Measurements from ENCODE around the gene LRRC42.
"Not testable (repeated sequence)": the region's sequence is repeated elsewhere in the genome, so short reads cannot be mapped to it uniquely, and the experiment has no call there.

Gene LRRC42

DNA sequence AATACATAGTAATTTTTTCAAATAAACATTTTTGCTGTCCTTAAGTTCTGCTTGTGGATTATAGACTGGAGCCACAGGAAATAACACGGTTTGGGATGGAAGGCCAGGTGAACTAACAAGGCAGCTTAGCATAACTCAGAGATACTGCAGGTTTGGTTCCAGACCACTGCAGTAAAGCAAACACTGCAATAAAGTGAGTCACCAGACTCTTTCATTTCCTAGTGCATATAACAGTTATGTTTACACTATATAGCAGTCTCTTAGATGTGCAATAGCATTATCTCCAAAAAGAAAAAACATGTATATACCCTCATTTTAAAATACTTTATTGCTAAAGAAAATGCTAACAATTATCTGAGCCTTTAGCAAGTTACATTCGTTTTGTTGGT lies 22.0 kb downstream of the LRRC42 start:
- no peak for DNase-seq

GRCh38 chr1:53969323-53969722 lies 23.2 kb downstream of the LRRC42 start:
- DNase-seq, result not testable (repeated sequence)

DNA sequence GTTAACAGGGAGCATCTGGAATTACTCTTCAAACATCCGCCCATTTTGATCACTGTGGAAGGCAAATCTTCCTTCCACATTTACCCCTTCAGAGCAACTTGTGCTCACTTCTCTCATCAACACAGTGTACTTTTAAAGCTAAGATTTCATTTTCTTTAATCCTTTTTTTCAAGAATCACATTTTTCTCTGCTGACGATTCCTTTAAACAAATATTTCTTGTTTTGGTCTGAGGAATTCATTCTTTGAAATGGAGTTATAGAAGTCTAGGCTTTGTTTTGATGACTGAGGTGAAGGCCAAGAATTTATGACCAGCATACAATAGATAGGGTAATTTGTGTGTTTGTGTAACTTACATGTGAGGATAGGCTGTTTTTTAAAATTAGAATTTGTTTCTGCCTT lies 25.6 kb downstream of the LRRC42 start:
- DNase-seq, result no peak

DNA sequence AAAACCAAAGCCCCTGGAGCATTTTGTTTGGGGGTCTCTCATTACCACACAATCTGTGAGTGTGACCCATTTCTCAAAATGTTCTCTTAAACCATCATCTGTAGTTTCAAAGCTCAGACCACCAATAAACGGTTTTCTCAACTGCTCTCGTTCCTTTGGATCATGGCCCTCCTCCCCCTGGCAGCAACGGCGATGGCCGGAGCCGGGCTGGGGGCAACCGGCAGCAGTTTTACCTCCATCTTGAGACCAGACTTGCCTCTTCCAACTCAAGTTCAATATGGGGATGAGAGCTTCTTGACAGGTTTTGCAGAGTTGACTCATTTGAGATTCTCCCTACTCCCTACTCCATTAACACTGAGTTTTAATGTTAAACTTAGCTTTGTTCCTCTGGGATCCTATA lies 29.7 kb downstream of the LRRC42 start:
- no peak for DNase-seq

- no peak for DNase-seq
Measured at GRCh38 chr1:53979712-53980450, 33.7 kb downstream of the LRRC42 start.

GRCh38 chr1:53981220-53981619 lies 35.1 kb downstream of the LRRC42 start:
- DNase-seq, result no peak

DNA sequence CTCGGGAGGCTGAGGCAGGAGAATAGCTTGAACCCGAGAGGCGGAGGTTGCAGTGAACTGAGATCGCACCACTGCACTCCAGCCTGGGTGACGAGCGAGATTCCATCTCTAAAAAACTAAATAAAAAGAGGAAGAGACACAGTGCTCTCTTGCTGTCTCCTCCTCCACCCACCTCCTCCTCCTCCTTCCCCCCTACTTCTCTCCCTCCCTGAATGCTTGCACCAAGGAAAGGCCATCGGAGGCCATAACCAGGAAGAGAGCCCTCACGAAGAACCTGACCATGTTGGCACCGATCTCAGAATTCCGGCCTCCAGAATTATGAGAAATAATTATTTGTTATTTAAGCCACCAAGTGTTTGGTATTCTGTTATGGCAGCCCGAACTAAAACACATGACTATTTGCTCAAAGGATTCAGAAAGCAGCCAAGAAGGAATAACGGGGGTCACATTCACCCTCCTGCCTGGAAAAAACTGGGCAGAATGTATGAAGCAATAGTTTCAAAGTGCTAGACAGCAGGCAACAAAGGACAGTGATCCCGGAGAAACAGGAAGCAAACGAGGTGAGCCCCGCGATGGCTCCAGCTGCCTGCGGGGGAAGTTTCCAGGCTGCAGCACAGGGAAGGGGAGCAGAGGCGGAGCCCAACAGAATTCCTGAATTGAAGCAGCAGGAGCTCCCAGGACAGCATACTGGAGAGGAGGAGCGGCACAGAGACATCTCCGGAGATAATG lies 36.0 kb downstream of the LRRC42 start:
- no peak for DNase-seq

DNA sequence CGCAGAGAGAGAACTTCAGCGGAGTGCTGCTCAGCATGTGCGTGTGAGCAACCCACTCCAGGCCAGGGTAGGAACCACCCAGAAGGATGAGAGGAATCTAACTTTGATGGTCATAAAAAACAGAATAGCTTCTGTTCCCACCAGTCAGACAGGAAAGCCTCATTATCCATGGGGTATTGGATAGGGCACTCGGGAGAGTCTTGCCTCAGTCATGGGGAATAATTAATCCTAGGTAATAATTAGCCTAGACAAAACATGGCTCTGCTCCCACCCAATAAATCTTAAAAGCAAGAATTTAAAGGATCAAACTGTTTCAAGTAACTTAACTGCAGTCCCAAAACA lies 36.6 kb downstream of the LRRC42 start:
- DNase-seq, result no peak

GRCh38 chr1:53984726-53985125 lies 38.6 kb downstream of the LRRC42 start:
- no peak for DNase-seq

- no peak for DNase-seq
Measured at GRCh38 chr1:53986458-53986857, 40.3 kb downstream of the LRRC42 start.

DNA sequence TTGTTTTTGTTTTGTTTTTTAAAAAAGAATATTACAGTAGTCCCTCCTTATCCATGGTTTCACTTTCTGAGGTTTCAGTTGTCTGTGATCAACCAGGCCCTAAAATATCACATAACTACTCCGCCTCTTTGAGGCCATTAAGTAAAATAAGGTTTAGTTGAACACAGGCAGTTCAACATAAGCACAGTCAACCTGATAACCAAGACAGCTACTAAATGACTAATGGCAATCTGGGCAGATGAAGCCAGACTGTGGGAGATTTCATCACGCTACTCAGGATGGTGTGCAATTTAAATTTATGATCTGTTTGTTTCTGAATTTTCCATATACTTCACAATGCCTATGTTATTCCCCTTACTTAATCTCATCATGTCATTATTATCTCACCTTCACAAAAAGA lies 41.7 kb downstream of the LRRC42 start:
- DNase-seq, result no peak

- DNase-seq, result no peak
Measured at GRCh38 chr1:53992085-53992874, 46.1 kb downstream of the LRRC42 start.

DNA sequence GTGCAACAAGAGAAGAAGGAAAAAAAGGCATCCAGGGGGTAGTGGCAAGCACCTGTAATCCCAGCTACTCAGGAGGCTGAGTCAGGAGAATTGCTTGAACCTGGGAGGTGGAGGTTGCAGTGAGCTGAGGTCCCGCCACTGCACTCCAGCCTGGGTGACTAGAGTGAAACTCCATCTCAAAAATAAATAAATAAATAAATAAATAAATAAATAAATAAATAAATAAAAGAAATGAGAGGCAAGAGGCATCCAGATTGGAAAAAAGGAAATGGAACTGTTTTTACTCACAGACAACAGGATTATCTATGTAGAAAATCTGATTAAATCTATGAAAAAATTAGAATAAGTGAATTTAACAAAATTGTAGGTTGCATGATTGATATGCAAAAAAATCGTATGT lies 48.4 kb downstream of the LRRC42 start:
- not testable (repeated sequence) for DNase-seq

DNA sequence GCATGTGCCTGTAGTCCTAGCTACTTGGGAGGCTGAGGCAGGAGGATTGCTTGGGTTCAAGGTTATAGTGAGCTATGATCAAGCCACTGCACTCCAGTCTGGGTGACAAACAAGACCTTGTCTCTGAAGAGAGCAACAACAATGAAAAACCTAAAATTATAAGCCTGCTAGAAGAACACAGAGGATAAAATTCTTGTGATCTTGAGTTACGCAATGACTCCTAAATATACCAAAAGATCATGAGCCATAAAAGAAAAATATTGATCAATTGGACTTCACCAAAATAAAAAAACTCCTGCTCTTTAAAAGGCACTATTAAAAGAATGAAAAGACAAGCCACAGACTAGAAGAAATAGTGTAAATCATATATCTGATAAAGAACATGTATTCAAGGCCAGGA lies 49.5 kb downstream of the LRRC42 start:
- DNase-seq, result no peak

- no peak for DNase-seq
Measured at GRCh38 chr1:53998223-53998622, 52.1 kb downstream of the LRRC42 start.

GRCh38 chr1:53999920-54000319 lies 53.8 kb downstream of the LRRC42 start:
- no peak for DNase-seq

GRCh38 chr1:54001591-54001990 lies 55.4 kb downstream of the LRRC42 start:
- no peak for DNase-seq

DNA sequence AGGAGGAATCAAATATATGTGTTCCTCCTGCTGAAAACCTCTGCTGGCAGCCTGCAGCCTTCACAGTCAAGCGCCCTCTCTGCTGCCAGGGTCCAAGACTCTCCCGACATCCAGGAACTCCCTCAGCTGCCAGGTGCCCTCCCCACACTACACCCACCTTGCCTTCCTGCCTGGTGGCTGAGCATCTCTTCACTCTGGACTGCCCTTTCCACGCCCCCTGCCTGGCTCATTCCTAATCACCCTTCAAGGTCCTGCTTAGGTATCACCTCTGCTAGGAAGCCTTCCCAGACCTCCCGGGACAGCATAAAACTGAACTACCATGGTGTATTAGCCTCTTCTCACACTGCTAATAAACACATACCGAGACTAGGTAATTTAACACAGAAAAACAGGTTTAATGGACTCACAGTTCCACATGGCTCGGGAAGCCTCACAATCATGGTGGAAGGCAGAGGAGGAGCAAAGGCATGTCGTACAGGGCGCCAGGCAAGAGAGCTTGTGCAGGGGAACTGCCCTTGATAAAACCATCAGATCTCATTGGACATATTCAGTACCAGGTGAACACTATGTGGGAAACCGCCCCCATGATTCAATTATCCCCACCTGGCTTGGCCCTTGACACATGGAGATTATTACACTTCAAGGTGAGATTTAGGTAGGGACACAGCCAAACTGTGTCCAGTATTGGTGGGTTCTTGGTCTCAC lies 56.5 kb downstream of the LRRC42 start:
- DNase-seq, result no peak

- no peak for DNase-seq
Measured at GRCh38 chr1:54003249-54003646, 57.1 kb downstream of the LRRC42 start.

- DNase-seq, result not testable (repeated sequence)
Measured at GRCh38 chr1:54003750-54004480, 57.8 kb downstream of the LRRC42 start.

DNA sequence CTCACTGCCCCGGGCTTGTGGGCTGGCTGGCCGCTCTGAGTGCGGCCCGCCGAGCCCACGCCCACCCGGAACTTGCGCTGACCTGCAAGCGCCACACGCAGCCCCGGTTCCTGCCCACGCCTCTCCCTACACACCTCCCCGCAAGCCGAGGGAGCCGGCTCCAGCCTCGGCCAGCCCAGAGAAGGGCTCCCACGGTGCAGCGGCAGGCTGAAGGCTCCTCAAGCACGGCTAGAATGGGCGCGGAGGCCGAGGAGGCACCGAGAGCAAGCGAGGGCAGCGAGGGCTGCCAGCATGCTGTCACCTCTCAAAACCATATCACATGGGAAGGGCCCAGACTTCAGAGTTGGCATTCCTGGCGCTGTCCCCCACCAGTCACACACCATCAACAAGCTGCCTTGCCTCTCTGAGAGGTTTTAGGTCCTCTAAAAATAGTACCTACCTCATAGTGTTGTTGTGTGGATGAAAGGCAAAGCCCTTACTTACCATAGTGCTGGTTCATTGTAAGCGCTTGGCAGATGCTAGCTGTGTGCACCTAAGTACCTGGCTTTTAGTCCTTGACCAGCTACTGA lies 58.4 kb downstream of the LRRC42 start:
- no peak for DNase-seq

DNA sequence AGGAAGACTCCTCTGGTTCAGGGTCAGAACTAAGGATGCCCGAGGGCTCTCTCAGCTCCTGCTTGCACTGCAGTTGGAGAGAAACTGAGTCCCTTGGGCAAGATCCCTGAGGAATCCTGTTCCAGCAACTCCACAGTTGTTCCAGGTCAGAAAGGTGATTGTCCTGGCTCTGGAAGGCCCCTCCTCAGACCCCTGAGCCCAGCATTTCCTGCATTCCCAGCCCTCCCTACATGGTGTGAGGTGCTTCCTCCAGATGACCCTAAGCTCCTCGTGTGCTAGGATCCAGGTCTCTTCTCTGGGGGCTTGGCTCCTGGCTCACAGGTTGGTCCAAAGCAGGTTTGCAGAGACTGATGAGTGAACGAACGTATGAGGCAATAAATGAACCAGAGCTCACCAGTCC lies 60.4 kb downstream of the LRRC42 start:
- no peak for DNase-seq

All from stimulated activated CD4-positive, alpha-beta T cell treated with anti-CD3 and anti-CD28 coated beads, Interleukin-4, amount 100 ng/mL, for 1 hour (primary cell).